ENCODE results near the gene CLEC1A.
A peak's percentile ranks its signal among the peaks of the same experiment; 100 is the strongest.

CLEC1A gene

GRCh38 chr12:10097521-10097920 lies 1.3 kb downstream of the CLEC1A start:
- DNase-seq, result peak; percentile 65

DNA sequence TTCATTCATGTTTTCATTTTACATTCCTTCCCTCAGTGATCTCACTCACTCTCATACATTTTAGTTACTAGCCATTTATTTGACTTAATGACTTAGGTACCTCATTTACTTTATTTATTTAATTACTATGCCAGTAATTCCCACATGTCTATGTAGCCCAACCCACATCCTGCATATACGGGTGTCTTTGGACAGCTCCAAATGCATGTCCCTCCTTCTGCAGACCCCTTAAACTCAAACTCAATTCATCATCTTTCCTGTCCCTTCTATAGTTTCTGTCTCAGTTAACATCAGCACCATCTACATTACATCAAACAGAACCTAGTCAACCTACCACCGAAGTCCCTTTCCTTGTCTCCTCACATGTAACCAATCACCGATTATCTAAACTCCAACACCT lies 2.8 kb downstream of the CLEC1A start:
- DNase-seq, result no peak

- DNase-seq, result peak; percentile 97
Observed at GRCh38 chr12:10094646-10095395, 4.0 kb downstream of the CLEC1A start.

DNA sequence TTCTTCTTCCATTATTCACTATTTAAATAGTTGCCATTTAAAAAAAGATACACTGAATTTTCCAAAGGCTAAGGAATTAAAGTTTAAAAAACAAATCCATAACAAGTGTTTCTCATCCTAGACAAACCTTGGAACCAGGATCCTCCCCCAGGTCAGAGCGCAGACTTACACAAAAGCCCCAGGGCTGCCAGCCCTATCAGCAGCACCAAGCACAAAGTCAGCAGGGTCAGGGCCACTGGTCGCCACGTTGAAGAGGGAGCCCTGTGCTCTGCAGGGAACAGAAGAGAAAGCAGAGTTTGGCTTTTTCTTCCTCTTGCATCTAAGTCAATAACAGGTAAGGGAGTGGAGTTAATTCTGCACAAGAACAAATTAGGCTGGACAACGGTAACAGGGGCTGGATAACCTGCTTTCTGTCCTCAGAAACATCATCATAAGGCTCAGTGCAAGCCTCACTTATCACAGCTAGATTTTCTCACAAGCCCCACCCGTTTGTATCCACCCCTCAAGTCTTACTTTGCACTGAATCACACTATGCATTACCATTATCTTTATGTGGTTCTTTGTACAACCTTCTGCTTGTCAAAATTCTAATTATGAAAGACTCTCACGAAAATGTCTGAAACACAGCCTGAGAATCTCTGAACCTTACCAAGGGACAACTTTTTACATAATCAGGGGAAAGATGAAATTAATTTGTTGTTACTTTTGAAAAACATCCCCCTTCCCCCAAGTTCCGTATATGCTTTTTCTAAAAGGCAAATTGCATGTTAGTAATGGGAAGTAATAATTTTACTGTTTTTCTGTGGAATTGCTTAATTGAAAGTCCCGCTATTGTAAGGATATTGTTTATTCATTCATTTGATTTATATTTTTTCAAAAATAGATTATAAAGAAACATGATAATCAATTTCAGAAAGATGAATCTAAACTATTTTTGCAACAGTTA lies 9.6 kb downstream of the CLEC1A start:
- DNase-seq, result peak; percentile 41

- peak; percentile 71 for DNase-seq
Observed at GRCh38 chr12:10088031-10088430, 10.8 kb downstream of the CLEC1A start.

DNA sequence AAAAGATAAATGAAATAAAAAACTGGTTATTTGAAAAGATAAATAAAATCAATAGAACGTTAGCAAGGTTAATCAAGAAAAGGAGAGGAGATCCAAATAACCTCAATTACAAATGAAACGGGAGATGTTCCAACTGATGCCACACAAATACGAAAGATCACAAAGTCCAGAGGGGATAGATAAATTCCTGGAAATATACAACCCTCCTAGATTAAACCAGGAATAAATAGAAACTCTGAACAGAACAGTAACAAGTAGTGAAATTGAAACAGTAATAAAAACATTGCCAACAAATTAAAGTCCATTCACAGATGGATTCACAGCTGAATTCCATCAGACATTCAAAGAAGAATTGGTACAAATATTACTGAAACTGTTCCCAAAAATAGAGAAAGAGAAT lies 12.4 kb downstream of the CLEC1A start:
- no peak for DNase-seq

GRCh38 chr12:10084733-10085132 lies 14.1 kb downstream of the CLEC1A start:
- DNase-seq, result no peak

GRCh38 chr12:10082117-10082874 lies 16.5 kb downstream of the CLEC1A start:
- peak; percentile 48 for DNase-seq

- no peak for DNase-seq
Observed at GRCh38 chr12:10075451-10075850, 23.3 kb downstream of the CLEC1A start.

DNA sequence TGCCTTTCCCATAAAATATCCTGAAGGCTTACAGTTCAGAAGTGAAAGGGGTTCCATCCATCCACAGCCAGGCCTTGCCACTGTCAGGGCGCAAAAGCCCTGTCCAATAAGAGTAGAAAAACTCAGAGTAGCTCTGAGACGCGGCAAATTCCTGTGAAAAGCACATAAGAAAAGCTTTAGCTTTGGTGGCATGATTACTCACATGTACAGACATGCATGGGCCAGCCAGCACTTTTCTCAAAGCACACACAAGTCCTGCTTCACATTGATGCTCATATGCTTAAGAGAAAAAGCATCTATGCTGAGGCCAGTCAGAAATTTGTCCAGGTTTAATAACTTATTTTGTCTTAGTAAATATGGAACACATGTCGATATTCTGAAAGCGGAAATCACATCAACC lies 25.5 kb downstream of the CLEC1A start:
- DNase-seq, result no peak

GRCh38 chr12:10072131-10072530 lies 26.7 kb downstream of the CLEC1A start:
- DNase-seq, result no peak

GRCh38 chr12:10070380-10070779 lies 28.4 kb downstream of the CLEC1A start:
- DNase-seq, result no peak

DNA sequence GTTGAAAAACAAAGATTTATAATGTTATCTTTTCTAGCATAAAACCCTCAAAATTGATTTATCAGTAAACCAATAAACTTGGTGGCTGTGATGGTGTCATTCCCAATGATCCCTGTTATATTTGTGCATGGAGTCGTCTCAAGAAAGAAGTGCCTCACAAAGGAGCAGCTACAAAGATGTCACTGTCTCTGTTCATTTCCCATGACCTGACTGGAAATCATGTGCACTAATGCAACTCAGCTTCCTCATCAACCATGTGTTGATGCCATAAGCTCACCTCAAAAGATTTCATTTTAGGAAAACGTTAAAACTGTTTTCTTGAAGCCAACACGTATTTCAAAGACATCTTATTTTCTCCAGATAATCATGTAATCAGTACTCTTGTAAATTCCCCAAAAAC lies 28.8 kb downstream of the CLEC1A start:
- peak; percentile 70 for DNase-seq

DNA sequence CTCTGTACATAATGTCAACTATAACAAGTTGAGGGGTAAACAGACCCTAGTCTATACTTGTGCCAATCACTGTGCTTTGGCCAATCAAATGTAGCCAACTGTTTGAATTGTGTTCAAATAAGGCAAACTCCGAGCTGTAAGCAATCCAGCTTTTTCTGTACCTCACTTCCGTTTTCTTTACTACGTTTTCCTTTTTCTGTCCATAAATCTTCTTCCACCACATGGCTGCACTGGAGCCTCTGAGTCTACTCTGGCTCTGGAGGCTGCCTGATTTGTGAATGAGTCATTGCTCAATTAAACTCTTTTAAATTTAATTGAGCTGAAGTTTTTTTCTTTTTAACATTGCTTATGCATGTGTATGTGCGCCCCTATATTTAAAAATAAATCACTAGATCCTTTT lies 29.7 kb downstream of the CLEC1A start:
- DNase-seq, result peak; percentile 65

- peak; percentile 93 for DNase-seq
Observed at GRCh38 chr12:10068644-10069043, 30.1 kb downstream of the CLEC1A start.

GRCh38 chr12:10067942-10068341 lies 30.8 kb downstream of the CLEC1A start:
- peak; percentile 34 for DNase-seq

DNA sequence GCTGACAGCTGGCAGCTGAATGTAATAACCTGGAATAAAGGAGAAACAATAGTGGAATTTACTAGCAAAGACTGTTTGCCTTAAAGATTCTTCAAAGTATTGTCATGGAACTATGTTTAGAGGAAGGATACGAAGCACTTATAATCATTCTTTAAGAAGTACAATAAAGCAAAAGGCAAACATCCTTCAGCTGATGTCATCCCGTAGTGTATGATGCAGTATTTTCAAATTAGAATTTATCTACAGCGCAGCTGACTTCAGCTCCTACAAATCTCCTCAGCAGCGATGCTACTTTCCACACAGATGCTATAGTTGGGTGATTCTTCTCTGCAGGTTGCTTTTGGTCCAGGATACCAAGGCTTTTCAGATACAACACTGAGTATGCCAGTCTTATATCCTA lies 31.5 kb downstream of the CLEC1A start:
- DNase-seq, result no peak

DNA sequence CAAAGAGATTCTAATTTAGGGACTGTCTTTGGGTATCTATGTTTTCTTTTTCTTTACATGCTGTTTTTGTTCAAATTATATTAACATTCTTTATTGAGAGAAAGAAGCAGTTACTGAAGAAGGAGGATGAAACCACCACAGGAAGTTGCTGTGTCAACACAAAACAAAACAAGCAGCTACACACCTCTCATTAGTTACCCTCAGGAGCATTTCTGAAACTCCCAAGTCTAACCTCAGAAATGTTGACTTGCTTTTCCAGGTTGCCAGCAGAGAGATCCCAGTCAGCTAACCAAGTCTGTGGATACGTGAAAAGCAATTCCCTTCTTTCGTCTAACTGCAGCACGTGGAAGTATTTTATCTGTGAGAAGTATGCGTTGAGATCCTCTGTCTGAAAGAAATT lies 33.5 kb downstream of the CLEC1A start:
- no peak for DNase-seq

- DNase-seq, result no peak
Observed at GRCh38 chr12:10058387-10058786, 40.4 kb downstream of the CLEC1A start.

DNA sequence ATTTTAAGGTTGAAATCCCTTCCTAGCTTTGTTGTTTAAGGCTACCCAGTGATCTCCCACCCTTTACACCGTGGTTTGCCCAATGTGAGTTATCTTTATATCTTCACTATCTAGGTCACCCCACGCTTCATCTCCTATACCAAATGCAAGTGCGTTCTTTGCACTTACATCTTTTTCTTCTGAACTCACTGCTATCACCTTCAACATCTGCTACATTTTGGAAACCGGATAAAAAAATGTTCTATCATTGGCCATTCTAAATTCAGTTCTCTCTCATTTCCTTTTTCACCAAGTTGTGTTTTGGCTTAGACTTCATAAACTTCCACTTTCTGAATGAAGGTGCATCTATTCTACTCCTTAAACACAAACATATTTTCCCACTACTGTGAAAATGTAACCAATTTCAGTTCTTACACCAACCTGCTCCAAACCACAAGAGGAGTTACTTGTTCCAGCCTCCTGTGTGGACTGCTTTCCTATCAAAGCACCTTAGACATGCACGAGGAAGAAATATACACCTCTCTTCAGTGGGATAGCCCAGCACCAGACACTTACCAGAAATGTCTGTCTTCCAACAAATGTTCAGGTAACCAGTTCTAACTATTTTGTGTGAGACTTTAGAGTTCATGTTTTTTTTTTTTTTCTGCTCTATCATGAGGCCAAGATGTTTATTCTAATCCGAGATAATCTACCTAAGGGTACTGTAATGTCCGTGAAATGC lies 46.4 kb downstream of the CLEC1A start:
- DNase-seq, result no peak

DNA sequence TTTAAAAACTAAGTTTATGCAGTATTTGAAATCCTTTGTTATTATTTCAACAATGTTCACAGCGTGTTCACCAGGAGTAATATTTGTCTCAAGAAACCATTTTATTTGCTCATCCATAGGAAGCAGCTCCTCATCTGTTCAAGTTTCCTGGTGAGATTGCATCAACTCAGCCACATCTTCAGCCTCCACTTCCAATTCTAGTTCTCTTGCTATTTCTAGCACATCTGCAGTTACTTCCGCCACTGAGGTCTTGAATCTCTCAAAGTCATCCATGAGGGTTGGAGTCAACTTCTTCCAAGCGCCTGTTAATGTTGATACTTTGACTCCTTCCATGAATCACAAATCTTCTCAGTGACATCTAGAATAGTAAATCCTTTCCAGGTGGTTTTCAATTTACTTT lies 50.3 kb downstream of the CLEC1A start:
- peak; percentile 49 for DNase-seq

- DNase-seq, result peak; percentile 11
Observed at GRCh38 chr12:10042167-10042566, 56.6 kb downstream of the CLEC1A start.

Data from inflammatory macrophage treated with lipopolysaccharide for 4 hours (primary cell).